Ovary (tissue), 10 donors: Measurements from ENCODE around the gene TRIM49C. TPM values are rescaled to one million over a fixed set of nuclear protein-coding genes. Genes with fewer than 3 reads are reported as not detected.
"Not testable (repeated sequence)": the region's sequence is repeated elsewhere in the genome, so short reads cannot be mapped to it uniquely, and the experiment has no call there.

ENCODE experiments used
- DNase-seq, 5 donors: peaks; one replicate each; pipeline ENCODE4 v3.0.0-alpha.2; 2019 to 2020
- H3K27ac ChIP-seq, 2 donors: fragments of 200-600 bp; one replicate each; pipeline versions ENCODE4 v1.5.1 to v1.8.0; 2019 to 2022
- H3K27me3 ChIP-seq: fragments of 200-600 bp; one replicate; pipeline ENCODE4 v1.8.0; 2022
- H3K36me3 ChIP-seq: fragments of 200-600 bp; sonication (generic); one replicate; pipeline ENCODE4 v1.5.1; 2019
- H3K4me1 ChIP-seq: one replicate; pipeline ENCODE4 v1.8.1; 2013; ENCODE audit warnings: mild to moderate bottlenecking, moderate library complexity; ENCODE audit not compliant: insufficient read depth
- H3K4me3 ChIP-seq: fragments of 200-600 bp; sonication (generic); one replicate; pipeline ENCODE4 v1.5.1; 2017
- H3K9me3 ChIP-seq, 2 donors: fragments of 200-600 bp in 1 of 2; sonication (generic) in 1 of 2; one replicate each; pipeline versions ENCODE4 v1.5.1 to v1.8.1; 2013 to 2019; ENCODE audit warnings: mild to moderate bottlenecking in 1 of 2, moderate library complexity in 1 of 2
- WGBS, 3 donors: extraction: QIAGEN DNeasy Blood & Tissue Kit in 1 of 3; methylation state at CpG; one replicate each; pipeline versions ENCODE4 v1.1.5 to v1.1.7; 2013 to 2017; 5-methylcytosine and 5-hydroxymethylcytosine counted together
- intact Hi-C, 4 donors: fragments of 100-400 bp; cut with DNase I; formaldehyde crosslinking; loops; one replicate each; pipeline versions ENCODE4 v1.11.0 to v1.15.1; 2022 to 2023
- long read RNA-seq, 3 donors: library from polyadenylated mRNA in 2 of 3; unstranded in 2 of 3; transcript quantifications; one replicate each; pipeline ENCODE4 v2.0.0 and lab custom pipeline, GENCODE V29; 2021 to 2026
- polyA plus RNA-seq, 2 donors: library from polyadenylated mRNA; stranded (reverse); fragments of 200-250 nt in 1 of 2; fragments of 350-450 nt in 1 of 2; fragmentation: Illumina TruSeq in 1 of 2; extraction: RNeasy Lipid Tissue Mini Kit (QIAGEN cat#74804) in 1 of 2; gene quantifications; one replicate each; pipeline ENCODE4 v1.2.3, GENCODE V29; 2013 to 2014
- small RNA-seq: library from RNA; depleted of rRNA; stranded (forward); fragments of <200 nt; gene quantifications from one replicate; pipeline ENCODE3, GENCODE V24; 2016
- total RNA-seq, 7 donors: library from RNA; depleted of rRNA in 2 of 7; stranded (reverse); fragments of >200 nt in 2 of 7; fragmentation: NEBNext Ultra II Directional in 3 of 7; extraction: Animal tissue kit (Norgen Biotek cat#: 25700) in 3 of 7; gene quantifications; one replicate each; pipeline versions ENCODE4 v1.1.0 to v1.2.4, GENCODE V29; 2016 to 2023
- donor health status: DM: no; HTN: no; CAD: no; lungs with moderate emphysema.
- donor health status: DM: no; HTN: no; CAD: no.
- donor health status: Bipolar disorder and iron deficiency.
- donor health status: DM: yes; HTN: yes; CAD: no.
- donor health status: DM: no; HTN: no; CAD: no.
- donor health status: DM: yes; HTN: yes; CAD: no.

TRIM49C gene
- total RNA-seq (not detected), polyA plus RNA-seq (not detected)
- long read RNA-seq, donor 1, result 0 reads
- long read RNA-seq, donor 2, result 0 reads
- long read RNA-seq, donor 3, result 0 reads

- H3K27me3 ChIP-seq, H3K36me3 ChIP-seq, intact Hi-C loops, H3K4me1 ChIP-seq, H3K4me3 ChIP-seq, H3K9me3 ChIP-seq, H3K27ac ChIP-seq, DNase-seq: not testable (repeated sequence)
- WGBS, 3 donors, result 90 to 93% methylated on average over 2 of the region's 2 CpGs; no CpG with 5 or more reads in 1 of the 3 donors
These were observed at the start of gene TRIM49C for GRCh38 chr11:90030806-90031205. TRIM49C (plus strand) TSS chr11:90031106; CDS start chr11:90035212, 4,106 bp downstream.

GRCh38 chr11:90024184-90024583 lies 6.7 kb upstream of the TRIM49C start:
- DNase-seq, intact Hi-C loops, H3K4me1 ChIP-seq, H3K9me3 ChIP-seq, H3K27me3 ChIP-seq, H3K4me3 ChIP-seq, H3K27ac ChIP-seq, H3K36me3 ChIP-seq: not testable (repeated sequence)
- WGBS, 3 donors, result 79% methylated on average over 2 of the region's 3 CpGs; no CpG with 5 or more reads in 2 of the 3 donors

- H3K27ac ChIP-seq, H3K9me3 ChIP-seq, H3K4me3 ChIP-seq, intact Hi-C loops, H3K4me1 ChIP-seq, H3K36me3 ChIP-seq, DNase-seq, H3K27me3 ChIP-seq: not testable (repeated sequence)
- WGBS, 3 donors, result 42 to 49% methylated on average over 18 to 25 of the region's 41 CpGs; no CpG with 5 or more reads in 1 of the 3 donors
These were observed 20.8 kb downstream of the TRIM49C start for GRCh38 chr11:90051591-90052209.

- H3K36me3 ChIP-seq, H3K27me3 ChIP-seq, H3K27ac ChIP-seq, H3K4me1 ChIP-seq, H3K4me3 ChIP-seq, DNase-seq, intact Hi-C loops, H3K9me3 ChIP-seq: not testable (repeated sequence)
- 1 to 3% methylated on average over 6 to 12 of the region's 33 CpGs; no CpG with 5 or more reads in 1 of the 3 donors for WGBS, 3 donors
These were observed 21.4 kb downstream of the TRIM49C start for GRCh38 chr11:90052311-90052710.

GRCh38 chr11:90053545-90053944 lies 22.6 kb downstream of the TRIM49C start:
- H3K4me1 ChIP-seq, H3K27me3 ChIP-seq, intact Hi-C loops, H3K27ac ChIP-seq, H3K4me3 ChIP-seq, H3K9me3 ChIP-seq, H3K36me3 ChIP-seq, DNase-seq: not testable (repeated sequence)
- 10 to 23% (median 16%) methylated on average over 15 to 22 of the region's 28 CpGs for WGBS, 3 donors

GRCh38 chr11:90085650-90086049 lies 54.7 kb downstream of the TRIM49C start, which contains the start of gene UBTFL1:
UBTFL1 (plus strand) TSS chr11:90085950; CDS start chr11:90085950, 0 bp downstream.
- H3K4me3 ChIP-seq, H3K27ac ChIP-seq, DNase-seq, H3K4me1 ChIP-seq, H3K36me3 ChIP-seq, H3K27me3 ChIP-seq, H3K9me3 ChIP-seq, intact Hi-C loops: not testable (repeated sequence)
- 69 to 92% (median 76%) methylated on average over 2 to 3 of the region's 3 CpGs for WGBS, 3 donors

GRCh38 chr11:90088731-90089130 lies 57.8 kb downstream of the TRIM49C start:
- H3K4me3 ChIP-seq, DNase-seq, H3K4me1 ChIP-seq, H3K36me3 ChIP-seq, H3K9me3 ChIP-seq, intact Hi-C loops, H3K27ac ChIP-seq, H3K27me3 ChIP-seq: not testable (repeated sequence)
- WGBS, 3 donors, result 53 to 64% (median 55%) methylated on average over 2 of the region's 2 CpGs

Small RNA genes within 50 kb of the gene (small RNA-seq; reads per million reads assigned to genes)
- gene AP000827.1, result not detected

Other genes with a start within 250 kb of the TRIM49C start
- gene TRIM49, start 222.5 kb upstream of the TRIM49C start, total RNA-seq, result not detected
- gene TRIM49, start 222.5 kb upstream of the TRIM49C start, polyA plus RNA-seq, result not detected
- not detected for gene TRIM64B, start 152.6 kb upstream of the TRIM49C start, total RNA-seq
- gene TRIM64B, start 152.6 kb upstream of the TRIM49C start, polyA plus RNA-seq, result not detected
- not detected for gene TRIM49D1, start 108.9 kb upstream of the TRIM49C start, total RNA-seq
- gene TRIM49D1, start 108.9 kb upstream of the TRIM49C start, polyA plus RNA-seq, result not detected
- gene TRIM49D2, start 107.0 kb upstream of the TRIM49C start, total RNA-seq, result not detected
- not detected for gene TRIM49D2, start 107.0 kb upstream of the TRIM49C start, polyA plus RNA-seq
- gene TRIM64, start 65.1 kb upstream of the TRIM49C start, total RNA-seq, result not detected
- not detected for gene TRIM64, start 65.1 kb upstream of the TRIM49C start, polyA plus RNA-seq
- not detected for gene UBTFL1, start 54.8 kb downstream of the TRIM49C start, total RNA-seq
- gene UBTFL1, start 54.8 kb downstream of the TRIM49C start, polyA plus RNA-seq, result not detected
- gene NAALAD2, start 103.6 kb downstream of the TRIM49C start, total RNA-seq, result 10 to 100 TPM in 1 of 7 donors, 1 to 10 TPM in 6; 4.3 to 17.5 (median 4.6) TPM
- gene NAALAD2, start 103.6 kb downstream of the TRIM49C start, polyA plus RNA-seq, result 10 to 100 TPM in 1 of 2 donors, 1 to 10 TPM in 1; 3.2 to 12.2 TPM
- 10 to 100 TPM; 24.3 to 51.1 (median 34.3) TPM for gene CHORDC1, start 191.9 kb downstream of the TRIM49C start, total RNA-seq
- gene CHORDC1, start 191.9 kb downstream of the TRIM49C start, polyA plus RNA-seq, result 10 to 100 TPM; 22.0 to 28.6 TPM